OCI-M2 (cell line): Measurements from ENCODE around the gene STT3A.
"Not testable (repeated sequence)": the region's sequence is repeated elsewhere in the genome, so short reads cannot be mapped to it uniquely, and the experiment has no call there.

Experiments
- DNase-seq: peaks from one replicate; lab custom pipeline; 2025; ENCODE audit not compliant: unreplicated experiment; lab: John Stamatoyannopoulos, UW

The STT3A gene

DNA sequence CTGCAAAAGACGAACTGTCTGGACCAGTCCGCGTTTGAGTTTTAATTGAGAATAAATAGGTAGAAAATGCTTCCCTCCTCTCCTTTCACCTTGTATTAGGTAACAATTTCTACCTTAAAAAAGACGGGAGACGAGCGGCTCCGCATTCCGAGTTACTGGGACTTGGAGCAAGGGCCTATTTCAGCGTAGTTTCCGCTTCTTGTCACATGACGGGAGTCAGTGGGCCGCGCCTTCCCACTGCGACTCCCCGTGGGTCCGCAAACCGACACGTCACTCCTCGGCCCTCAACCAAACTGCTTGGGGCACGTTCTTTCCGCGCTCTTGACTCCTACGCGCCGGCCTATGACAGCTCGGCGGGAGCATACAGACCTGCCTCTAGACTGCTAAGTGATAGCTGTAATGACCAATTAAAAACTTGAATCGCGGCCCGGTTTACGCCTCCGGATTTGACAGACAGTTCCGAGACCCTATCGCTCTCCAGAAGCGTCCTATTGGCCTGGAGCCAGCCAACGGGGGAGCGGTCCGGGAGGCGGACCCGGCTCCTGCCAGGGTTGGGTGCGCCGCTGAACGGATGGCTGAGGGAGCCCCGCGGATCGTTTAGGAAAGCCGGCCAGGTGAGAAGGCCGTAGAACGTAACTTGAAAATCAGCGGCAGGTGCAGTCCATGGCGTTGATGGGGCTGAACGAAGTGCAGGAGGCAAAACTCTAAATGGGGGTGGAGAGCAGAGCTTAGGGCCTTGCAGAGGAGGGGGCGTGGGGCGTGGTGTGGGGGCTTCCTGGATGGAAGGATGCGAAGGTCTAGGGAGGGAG is at the start of gene STT3A:
STT3A (plus strand) TSS at position 548 of the 809 bp plus-strand sequence. CDS start 3,064 bp downstream, outside the sequence.
- DNase-seq: peak; percentile 95

DNA sequence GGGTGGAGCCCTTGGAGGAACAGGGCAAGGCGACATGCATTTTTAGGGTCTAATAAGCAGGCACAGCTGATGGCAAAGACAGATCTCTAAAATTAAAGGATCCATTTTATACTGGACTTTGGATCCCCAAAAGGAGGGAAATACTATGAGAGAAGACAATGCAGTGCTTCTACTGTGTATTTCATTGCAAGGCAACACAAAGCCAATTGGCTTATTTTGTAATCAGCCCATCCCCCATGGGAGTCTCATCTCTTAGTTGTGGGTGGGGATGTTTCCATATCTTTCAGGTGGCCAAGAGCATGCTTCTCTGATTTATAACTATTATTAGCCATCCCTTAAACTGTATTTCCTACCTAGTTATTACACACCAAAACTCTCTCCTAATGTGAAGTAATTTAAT is 41.9 kb upstream of the STT3A start:
- DNase-seq: no peak

DNA sequence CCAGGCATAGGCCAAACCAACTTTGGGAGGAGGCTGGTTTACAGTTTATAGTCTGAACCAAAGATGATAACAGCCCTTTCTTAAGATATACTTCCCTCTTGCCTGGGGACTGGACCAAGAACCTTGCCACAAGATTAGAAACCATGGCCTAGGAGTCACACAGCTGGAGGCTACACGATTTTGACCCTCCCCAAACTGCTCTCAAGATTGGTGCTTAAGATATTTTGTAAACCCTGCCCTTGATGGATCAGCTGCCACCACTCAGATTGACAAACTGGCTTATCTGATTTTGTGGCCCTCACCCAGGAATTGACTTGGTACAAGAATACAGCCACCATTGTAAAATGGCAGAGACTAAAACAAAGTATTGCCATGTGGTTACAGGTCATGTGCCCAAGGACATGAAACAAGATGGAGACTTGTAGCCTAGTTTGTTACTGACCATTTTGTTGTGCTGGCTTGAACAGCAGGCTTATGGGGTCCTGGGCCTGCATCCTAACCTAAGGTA is 40.8 kb upstream of the STT3A start:
- no peak for DNase-seq

DNA sequence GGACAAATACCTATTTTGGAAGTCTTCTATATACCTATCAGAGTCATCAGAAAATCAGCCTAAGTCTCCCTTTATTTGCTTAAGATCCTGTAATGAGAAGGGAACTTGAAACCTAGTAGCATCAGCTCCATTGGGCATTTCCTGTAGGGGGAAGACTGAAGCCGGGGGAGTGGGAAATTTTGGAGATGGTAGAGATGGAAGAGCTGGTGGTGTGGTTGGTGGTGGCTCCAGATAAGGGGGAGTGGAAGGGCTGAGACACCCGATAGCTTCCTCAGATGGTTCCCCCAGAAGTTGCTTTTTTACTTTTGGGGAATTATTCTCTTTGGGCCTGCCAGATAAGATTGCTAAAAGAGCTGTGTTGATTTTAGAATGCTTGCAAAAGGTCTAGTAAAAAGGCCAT is 39.7 kb upstream of the STT3A start:
- no peak for DNase-seq

DNA sequence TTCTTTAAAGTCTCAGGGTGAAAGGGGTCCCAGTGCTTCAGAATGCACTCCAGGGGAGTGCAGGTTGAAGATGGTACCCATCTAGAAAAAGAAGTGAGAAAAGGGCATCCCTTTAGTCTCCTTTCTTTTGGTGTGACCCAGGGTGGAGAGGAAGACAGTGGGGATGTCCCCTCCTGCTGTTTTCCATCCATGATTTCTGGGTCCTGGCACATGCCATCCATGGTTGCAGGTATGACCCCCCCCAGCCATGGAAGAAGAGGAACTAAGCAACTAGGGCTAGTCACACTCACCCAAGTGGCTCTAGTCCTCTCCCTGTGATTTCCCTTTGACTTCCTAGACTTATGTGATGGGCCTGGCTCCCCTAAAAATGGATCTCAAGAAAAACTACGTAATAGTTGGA is 39.3 kb upstream of the STT3A start:
- no peak for DNase-seq

DNA sequence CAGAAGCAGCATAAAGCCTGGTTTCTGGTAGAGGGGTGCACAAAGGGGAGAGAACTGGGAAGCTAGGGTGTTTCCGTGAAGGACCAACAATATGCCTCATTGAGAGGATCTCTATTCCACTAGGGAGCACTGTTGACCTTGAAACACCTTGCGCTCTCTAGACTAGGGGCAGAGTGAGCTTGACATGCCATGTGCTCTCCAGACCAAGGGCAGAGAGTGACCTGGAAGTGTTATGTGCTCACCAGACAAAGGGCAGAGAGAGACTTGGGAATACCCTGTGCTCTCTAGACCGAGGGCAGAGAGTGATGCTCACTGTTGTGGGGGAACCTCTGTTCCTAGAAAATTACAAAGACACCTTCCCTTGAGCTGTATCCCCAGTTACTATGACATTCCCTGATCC is 38.6 kb upstream of the STT3A start:
- no peak for DNase-seq

DNA sequence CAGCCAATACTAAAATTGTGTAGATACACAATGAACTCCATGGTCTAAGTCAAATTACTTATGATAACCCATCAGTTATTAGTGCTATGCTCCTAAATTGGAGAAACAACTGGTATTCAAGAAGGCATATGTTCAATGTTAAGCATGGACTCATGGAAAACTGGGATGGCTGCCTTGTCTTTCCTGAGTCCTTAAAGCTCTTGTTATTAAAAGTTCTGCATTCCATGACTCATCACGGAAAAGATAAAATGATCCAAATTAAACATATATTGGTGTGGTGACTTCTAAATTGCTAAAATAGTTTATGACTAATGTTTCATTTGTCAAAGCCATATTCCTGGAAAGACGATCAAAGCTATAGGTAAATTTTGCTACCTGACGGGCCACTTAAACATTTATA is 32.8 kb upstream of the STT3A start:
- DNase-seq: no peak

DNA sequence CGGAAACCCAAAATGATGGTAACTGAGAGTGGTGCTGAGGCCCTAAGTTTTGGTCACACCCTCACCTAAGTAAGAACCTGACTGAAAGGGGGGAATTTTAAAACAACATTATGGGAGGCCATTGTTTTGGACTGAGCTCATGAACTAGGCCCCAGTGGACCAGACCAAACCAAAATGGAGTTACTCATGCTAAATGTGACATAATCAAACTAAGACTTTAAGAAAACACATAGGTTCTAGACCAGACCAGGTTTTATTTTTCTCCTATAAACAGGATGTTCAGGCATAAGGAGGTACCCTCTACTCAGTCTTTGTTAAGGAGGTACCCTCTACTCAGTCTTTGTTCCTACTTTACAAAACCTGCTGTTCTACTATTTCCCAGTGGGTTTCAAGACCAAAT is 30.7 kb upstream of the STT3A start:
- no peak for DNase-seq

DNA sequence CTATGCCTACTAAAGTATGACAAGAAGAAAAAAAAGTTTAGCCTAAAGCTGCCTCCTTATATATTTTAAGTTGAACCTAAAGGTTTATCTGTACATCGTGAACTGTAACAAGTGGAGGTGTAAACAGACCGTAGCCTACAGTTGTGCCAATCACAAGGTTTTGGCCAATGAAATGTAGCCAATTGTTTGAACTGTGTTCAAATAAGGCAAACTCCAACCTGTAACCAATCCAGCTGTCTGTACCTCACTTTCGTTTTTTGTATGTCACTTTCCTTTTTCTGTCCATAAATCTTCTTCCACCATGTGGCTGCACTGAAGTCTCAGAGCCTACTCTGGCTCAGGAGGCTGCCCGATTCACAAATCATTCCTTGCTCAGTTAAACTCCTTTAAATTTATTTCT is 30.2 kb upstream of the STT3A start:
- DNase-seq: no peak

DNA sequence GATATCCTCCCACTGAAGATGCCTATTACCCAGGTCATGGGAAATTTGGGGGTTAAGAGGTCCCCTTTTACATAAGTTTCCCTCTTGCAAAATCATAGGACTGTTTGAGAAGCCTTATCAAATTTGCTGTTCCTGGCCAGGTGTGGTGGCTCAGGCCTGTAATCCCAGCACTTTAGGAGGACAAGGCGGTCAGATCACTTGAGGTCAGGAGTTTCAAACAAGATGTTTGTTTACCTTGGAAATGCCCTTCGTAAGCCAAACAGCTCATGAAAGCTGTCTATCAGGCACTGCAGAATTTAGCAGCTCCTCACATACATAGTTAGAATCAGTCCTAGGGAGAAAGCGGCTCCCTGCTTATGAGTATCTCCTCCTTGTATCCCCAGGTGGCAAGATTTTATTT is 28.3 kb upstream of the STT3A start:
- no peak for DNase-seq

DNA sequence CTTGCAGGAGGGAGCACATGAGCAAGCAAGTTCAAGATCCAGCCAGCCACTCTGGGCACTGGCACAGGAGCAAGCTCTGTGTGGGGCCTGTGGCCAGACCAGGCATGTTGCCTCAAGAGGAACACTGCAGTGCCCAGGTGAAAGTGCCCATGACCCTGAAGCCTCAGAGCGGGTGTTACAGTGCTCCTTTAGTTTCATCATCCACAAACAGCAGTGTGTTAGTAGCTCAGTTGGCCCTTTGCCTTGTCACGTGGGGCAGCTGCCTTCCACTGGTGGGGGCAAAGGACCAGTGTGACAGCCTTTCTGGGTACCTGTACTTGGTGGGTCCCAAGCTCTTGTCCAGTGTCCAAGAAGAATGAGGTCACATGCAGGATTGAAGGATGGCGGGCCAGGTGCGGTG is 26.4 kb upstream of the STT3A start:
- no peak for DNase-seq

DNA sequence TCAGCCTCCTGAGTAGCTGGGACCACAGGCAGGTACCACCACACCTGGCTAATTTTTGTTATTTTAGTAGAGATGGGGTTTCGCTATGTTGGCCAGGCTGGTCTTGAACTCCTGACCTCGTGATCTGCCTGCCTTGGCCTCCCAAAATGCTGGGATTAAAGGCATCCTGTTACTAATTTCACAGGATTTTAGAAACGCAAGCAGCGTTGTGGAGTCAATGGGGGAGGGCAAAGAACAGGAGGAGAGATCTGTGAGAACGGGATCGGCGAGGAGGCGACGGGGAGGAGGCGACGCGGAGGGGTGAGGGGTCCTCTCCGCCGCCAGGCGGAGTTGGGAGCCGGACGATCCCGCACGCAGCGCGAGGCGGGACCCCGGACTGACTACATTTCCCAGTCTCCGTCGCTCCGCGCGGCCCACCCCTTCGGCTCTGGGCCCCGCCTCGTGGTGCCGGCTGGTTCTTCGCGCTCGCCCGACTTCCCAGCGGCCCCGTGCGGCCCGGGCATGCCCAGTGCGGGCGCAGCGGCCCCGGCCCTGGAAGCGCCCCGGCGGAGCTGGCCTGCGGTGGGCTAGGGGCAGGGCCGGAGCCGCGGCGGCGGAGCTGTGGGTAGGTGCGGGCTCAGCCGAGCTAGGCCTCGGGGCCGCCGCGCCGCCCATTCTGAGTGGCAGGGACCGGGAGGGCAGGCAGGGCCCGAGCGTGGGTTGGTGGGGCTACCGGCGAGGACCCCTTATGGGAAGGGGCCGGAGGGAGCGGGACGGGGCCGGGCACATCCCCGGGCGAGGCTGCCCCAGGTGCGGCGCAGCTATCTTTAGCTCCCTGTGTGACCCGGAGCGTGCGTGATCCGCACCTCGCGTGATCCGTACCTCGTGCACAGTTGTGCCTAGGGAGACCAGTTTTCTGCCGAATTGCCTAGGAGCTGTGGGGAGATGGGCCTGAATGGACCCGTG is 23.4 kb upstream of the STT3A start, which contains the start of gene EI24:
EI24 (plus strand) TSS at position 508 of the 945 bp plus-strand sequence. CDS start 3,051 bp downstream, outside the sequence.
- DNase-seq: peak; percentile 56

DNA sequence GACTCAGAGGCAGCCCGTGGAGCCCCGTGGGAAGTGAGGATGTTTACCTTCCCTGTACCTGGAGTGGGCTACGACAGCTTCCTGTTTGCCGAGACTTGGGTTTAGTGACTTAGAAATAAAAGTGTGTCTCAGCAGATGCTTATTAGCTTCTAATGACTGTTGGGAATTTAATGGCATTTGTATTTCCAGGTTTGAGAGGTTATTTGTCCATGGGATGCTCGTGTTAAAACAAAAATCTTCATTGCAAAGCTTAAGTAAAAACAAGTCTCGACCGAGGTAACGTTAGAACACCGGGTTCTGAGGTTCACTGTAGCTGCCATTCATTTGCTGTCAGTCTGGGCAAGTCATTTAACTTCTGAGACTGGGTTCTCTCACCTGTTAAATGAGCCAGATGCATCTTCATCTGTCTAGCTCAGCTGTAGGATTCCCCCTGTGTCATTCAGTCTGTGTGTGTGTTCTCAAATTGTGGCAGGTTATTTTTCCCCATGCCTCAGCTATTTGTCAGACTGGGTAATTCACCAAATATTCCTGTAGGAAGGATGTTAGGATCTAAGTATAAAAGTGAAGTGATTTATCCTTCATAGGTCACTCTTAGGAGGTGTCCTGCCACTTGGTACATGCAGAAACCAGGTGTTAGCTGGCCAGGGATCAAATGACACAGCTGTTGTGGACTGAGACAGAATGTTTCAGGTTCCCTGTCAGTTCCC is 22.6 kb upstream of the STT3A start:
- DNase-seq: no peak

DNA sequence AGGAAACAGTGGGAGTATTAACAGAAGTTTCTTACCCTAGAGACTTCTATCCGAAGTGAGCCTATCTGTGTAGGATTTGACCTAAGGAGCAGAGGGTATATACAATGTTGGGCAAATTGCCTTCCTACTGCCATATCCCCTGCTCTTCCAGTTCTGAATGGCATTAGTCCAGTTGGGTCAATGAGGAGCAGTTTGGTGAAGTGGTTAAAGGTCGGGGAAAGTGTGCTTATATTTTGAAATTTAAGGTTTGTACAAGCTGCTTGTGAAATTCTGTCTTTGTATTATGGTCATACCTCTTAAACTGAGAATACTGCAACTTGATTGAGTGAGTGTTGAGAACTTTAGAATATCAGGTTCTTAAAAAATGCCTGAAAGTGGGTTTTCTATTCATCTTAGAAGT is 21.7 kb upstream of the STT3A start:
- DNase-seq: no peak

DNA sequence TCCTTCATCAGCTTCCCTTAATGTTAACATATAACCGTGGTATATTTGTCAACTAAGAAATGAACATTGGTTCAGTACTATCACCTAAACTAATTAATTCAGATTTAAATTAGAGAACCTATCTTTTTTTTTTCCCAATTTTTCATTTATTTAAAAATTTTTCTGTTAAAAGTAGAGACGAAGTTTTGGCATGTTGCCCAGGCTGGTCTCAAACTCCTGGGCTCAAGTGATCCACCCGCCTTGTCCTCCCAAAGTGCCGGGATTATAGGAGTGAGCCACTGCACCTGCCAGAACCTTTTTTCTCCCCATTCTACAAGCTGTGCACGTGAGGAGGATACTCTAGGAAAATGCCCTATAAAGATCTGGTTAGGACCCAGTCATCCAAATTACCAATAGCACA is 19.7 kb upstream of the STT3A start:
- DNase-seq: no peak

DNA sequence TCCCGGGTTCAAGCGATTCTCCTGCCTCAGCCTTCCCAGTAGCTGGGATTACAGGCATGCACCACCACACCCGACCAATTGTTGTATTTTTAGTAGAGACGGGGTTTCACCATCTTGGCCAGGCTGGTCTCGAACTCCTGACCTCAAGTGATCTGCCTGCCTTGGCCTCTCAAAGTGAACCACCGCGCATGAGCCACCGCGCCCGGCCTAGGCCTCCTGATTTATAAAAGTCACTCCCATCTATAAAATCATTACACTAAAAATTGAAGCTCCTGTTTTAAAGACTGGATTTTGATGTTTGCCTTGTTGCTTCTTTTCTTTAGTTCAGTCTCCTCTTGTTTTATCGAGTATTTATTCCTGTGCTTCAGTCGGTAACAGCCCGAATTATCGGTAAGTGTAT is 15.5 kb upstream of the STT3A start:
- not testable (repeated sequence) for DNase-seq

DNA sequence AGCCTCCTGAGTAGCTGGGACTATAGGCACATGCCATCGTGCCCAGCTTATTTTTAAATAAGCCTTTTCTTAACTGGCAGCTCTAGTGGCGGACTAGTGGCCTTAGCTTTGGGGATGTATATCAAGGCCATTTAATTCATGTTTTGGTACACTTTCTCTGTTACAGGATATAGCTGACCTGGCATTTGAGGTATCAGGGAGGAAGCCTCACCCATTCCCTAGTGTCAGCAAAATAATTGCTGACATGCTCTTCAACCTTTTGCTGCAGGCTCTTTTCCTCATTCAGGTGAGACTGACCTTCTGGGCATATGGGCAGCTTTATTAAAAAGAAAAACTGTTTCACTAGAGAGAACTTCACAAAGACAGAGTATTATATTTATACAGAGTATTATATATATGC is 13.9 kb upstream of the STT3A start:
- DNase-seq: no peak

DNA sequence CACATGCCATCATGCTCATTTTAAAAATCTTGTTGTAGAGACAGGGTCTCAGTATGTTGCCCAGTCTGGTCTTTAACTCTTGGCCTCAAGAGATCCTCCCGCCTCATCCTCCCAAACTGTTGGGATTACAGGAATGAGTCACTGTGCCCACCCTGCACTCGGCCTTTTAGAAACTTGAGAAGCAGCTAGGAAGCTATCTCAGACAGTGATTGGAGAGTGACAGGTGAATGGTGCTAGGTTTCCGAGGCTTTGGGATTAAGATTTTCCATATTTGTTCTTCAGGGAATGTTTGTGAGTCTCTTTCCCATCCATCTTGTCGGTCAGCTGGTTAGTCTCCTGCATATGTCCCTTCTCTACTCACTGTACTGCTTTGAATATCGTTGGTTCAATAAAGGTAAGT is 12.8 kb upstream of the STT3A start:
- DNase-seq: no peak

DNA sequence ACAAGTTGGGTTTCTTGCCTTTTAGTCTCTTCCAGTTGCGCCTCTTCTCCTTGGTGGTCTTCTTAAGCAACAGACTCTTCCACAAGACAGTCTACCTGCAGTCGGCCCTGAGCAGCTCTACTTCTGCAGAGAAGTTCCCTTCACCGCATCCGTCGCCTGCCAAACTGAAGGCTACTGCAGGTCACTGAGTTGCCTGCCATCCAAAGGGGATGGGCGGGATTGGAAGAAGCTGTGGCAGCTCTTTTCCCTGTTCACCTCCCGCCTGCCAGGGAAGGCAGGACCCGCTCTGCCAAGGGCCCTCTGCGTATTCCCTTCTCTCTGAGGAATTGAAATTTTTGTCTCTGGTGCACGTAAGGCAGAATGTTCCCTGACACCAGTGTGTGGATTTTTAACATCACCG is 9.2 kb upstream of the STT3A start:
- DNase-seq: no peak

DNA sequence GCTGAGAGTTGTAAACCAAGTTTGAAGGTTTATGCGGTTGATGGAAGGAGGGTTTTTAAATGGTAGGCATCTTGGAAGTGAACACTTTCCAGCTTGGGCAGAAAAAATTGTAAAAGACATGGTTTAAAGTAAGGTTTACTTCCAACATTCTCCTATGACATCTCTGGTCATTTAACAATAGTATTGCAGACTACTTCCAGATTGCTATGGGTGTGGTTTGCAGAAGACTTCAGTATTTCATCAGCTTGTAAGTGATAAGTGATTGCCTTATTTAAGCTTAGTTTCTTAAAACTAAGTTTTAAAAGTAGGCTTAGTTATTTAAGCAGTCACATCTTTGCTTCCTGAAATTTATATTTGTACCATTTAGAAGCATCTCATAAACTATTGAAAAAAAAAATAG is 7.2 kb upstream of the STT3A start:
- DNase-seq: no peak

DNA sequence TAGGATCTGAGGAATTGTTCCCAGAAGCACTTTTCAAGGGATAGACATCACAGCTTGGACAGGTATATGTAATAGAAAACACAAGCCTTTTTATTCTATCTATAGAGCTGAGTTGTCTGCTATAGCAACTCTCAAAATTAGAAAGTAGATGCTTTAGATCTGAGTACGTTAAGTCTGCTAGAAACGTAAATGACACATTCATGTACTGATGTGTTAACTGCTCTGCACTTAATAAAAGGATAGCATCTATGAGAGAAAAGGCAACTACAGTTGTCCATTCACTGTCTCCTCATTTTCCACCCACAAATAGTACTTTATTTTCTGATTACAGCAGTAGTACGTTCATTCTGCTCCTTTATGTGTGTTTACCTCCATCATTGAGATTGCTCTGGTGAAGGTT is 6.0 kb upstream of the STT3A start:
- DNase-seq: no peak
